H1 (cell line): ENCODE results near the gene SH3PXD2A. TPM values are rescaled to one million over a fixed set of nuclear protein-coding genes. Genes with fewer than 3 reads are reported as not detected.

Experiments
- CTCF ChIA-PET: fragments of 300-600 bp; sonication (Branson Sonifier 250); formaldehyde crosslinking; loops from one replicate; lab custom pipeline; 2021; ENCODE audit not compliant: partially characterized antibody; lab: Charles Lee
- POLR2A ChIA-PET: fragments of 300-600 bp; sonication (Branson Sonifier 250); formaldehyde crosslinking; loops from one replicate; lab custom pipeline; 2021; ENCODE audit warnings: inconsistent platforms; ENCODE audit not compliant: partially characterized antibody; lab: Charles Lee
- DNase-seq, 2 experiments: peaks; one replicate each; pipeline versions ENCODE4 v3.0.0 to v3.0.0-alpha.2; 2010 to 2022; ENCODE audit warnings: low spot score in 2 of 2, low read depth in 1 of 2, mixed read lengths in 1 of 2
- FAIRE-seq: peaks from 2 replicates; lab custom pipeline; 2011; peaks lifted over from hg19 to GRCh38; lab: Jason Lieb, UNC
- H2AFZ ChIP-seq: 2 replicates; pipeline ENCODE4 v1.8.1; 2012; ENCODE audit warnings: low read length, inconsistent platforms
- H2AK5ac ChIP-seq: 2 replicates; pipeline ENCODE4 v1.6.1; 2013; ENCODE audit warnings: low read depth, low read length
- H2BK120ac ChIP-seq: replicated peaks from 2 replicates; pipeline ENCODE3; 2013; ENCODE audit warnings: low read depth, low read length, inconsistent platforms
- H2BK12ac ChIP-seq: 2 replicates; pipeline ENCODE4 v1.6.1; 2013; ENCODE audit warnings: low read depth, low read length
- H2BK15ac ChIP-seq: 2 replicates; pipeline ENCODE4 v1.6.1; 2013; ENCODE audit warnings: low read length
- H2BK20ac ChIP-seq: 2 replicates; pipeline ENCODE4 v1.6.1; 2013; ENCODE audit warnings: low read length
- H2BK5ac ChIP-seq: 2 replicates; pipeline ENCODE4 v1.6.1; 2013; ENCODE audit warnings: low read depth, low read length
- H3K14ac ChIP-seq: 2 replicates; pipeline ENCODE4 v1.6.1; 2013; ENCODE audit warnings: inconsistent platforms; ENCODE audit not compliant: insufficient read length
- H3K18ac ChIP-seq: 2 replicates; pipeline ENCODE4 v1.6.1; 2013; ENCODE audit warnings: low read length; ENCODE audit errors: extremely low read depth
- H3K23ac ChIP-seq: 2 replicates; pipeline ENCODE4 v1.6.1; 2013; ENCODE audit warnings: inconsistent platforms; ENCODE audit not compliant: insufficient read length
- H3K23me2 ChIP-seq: 2 replicates; pipeline ENCODE4 v1.6.1; 2013; ENCODE audit warnings: low read depth, low read length
- H3K27ac ChIP-seq: 2 replicates; pipeline ENCODE4 v1.6.1; 2011; ENCODE audit warnings: low read depth, low read length, inconsistent platforms
- H3K27me3 ChIP-seq, 4 experiments: replicated peaks in 1 of 4; 1 replicate in 1 of 4; 2 replicates in 3 of 4; pipeline versions ENCODE4 v1.6.1 to v1.8.1; 2011 to 2013; ENCODE audit warnings: low read length in 3 of 4, mild to moderate bottlenecking in 3 of 4, inconsistent platforms in 2 of 4, mixed read lengths in 2 of 4, moderate library complexity in 1 of 4; ENCODE audit not compliant: control insufficient read depth in 3 of 4, insufficient read depth in 3 of 4; ENCODE audit errors: extremely low read depth in 1 of 4
- H3K36me3 ChIP-seq, 4 experiments: 2 replicates each; pipeline versions ENCODE4 v1.6.1 to v1.8.1; 2011 to 2013; ENCODE audit warnings: mild to moderate bottlenecking in 4 of 4, low read length in 3 of 4, moderate library complexity in 2 of 4, control low read depth in 1 of 4, inconsistent platforms in 1 of 4; ENCODE audit not compliant: insufficient read depth in 4 of 4, control insufficient read depth in 2 of 4
- H3K4ac ChIP-seq: replicated peaks from 2 replicates; pipeline ENCODE3; 2013; ENCODE audit warnings: low read length, low read depth, mixed read lengths, inconsistent platforms; ENCODE audit not compliant: insufficient read length
- H3K4me1 ChIP-seq, 4 experiments: replicated peaks in 1 of 4; 1 replicate in 1 of 4; 2 replicates in 3 of 4; pipeline versions ENCODE4 v1.6.1 to v1.8.1; 2011 to 2013; ENCODE audit warnings: low read length in 3 of 4, inconsistent platforms in 2 of 4, mixed read lengths in 1 of 4; ENCODE audit not compliant: insufficient read depth in 4 of 4, control insufficient read depth in 3 of 4
- H3K4me2 ChIP-seq, 2 experiments: 2 replicates each; pipeline versions ENCODE4 v1.6.1 to v1.8.1; 2011 to 2013; ENCODE audit warnings: low read depth in 2 of 2, low read length in 2 of 2, control low read depth in 1 of 2, inconsistent platforms in 1 of 2, mild to moderate bottlenecking in 1 of 2; ENCODE audit not compliant: insufficient read depth in 1 of 2
- H3K4me3 ChIP-seq, 4 experiments: fragments of 200-600, 300-600 bp in 1 of 4; sonication (generic), shearing (Covaris generic), sonication (Bioruptor Twin) in 1 of 4; 2 replicates each; pipeline versions ENCODE4 v1.5.1 to v1.8.1; 2011 to 2016; ENCODE audit warnings: low read length in 4 of 4, low read depth in 3 of 4, control low read depth in 2 of 4, inconsistent platforms in 2 of 4, mild to moderate bottlenecking in 2 of 4, mixed read lengths in 1 of 4, moderate library complexity in 1 of 4; ENCODE audit not compliant: insufficient read depth in 2 of 4; ENCODE audit errors: extremely low read depth in 1 of 4
- H3K56ac ChIP-seq: replicated peaks from 2 replicates; pipeline ENCODE3; 2013; ENCODE audit warnings: low read depth, mild to moderate bottlenecking, mixed read lengths, low read length, inconsistent platforms; ENCODE audit not compliant: insufficient read length
- H3K79me1 ChIP-seq: 2 replicates; pipeline ENCODE4 v1.6.1; 2013; ENCODE audit warnings: low read depth, low read length, control low read depth
- H3K79me2 ChIP-seq, 2 experiments: 2 replicates each; pipeline versions ENCODE4 v1.6.1 to v1.8.1; 2012 to 2013; ENCODE audit warnings: low read length in 2 of 2, mild to moderate bottlenecking in 2 of 2, inconsistent platforms in 1 of 2; ENCODE audit not compliant: insufficient read depth in 2 of 2, control insufficient read depth in 1 of 2
- H3K9ac ChIP-seq, 4 experiments: replicated peaks in 1 of 4; 1 replicate in 1 of 4; 2 replicates in 3 of 4; pipeline versions ENCODE4 v1.6.1 to v1.8.1; 2011 to 2013; ENCODE audit warnings: low read depth in 3 of 4, low read length in 3 of 4, control low read depth in 2 of 4, mild to moderate bottlenecking in 2 of 4, moderate library complexity in 2 of 4, inconsistent platforms in 1 of 4; ENCODE audit errors: extremely low read depth in 1 of 4
- H3K9me3 ChIP-seq, 2 experiments: 2 replicates each; pipeline versions ENCODE4 v1.6.1 to v1.8.1; 2012 to 2013; ENCODE audit warnings: mild to moderate bottlenecking in 2 of 2, moderate library complexity in 2 of 2, control low read depth in 1 of 2, inconsistent platforms in 1 of 2, low read depth in 1 of 2, low read length in 1 of 2, mixed read lengths in 1 of 2; ENCODE audit not compliant: insufficient read depth in 2 of 2
- H4K20me1 ChIP-seq, 2 experiments: replicated peaks in 1 of 2; 2 replicates each; pipeline versions ENCODE3 to v1.8.1; 2011 to 2013; ENCODE audit warnings: inconsistent platforms in 2 of 2, low read length in 2 of 2, mild to moderate bottlenecking in 1 of 2; ENCODE audit not compliant: insufficient read depth in 2 of 2, control insufficient read depth in 1 of 2
- H4K5ac ChIP-seq: 2 replicates; pipeline ENCODE4 v1.6.1; 2013; ENCODE audit warnings: low read length, low read depth, mixed read lengths, inconsistent platforms; ENCODE audit not compliant: insufficient read length
- H4K8ac ChIP-seq: 2 replicates; pipeline ENCODE4 v1.8.0; 2013; ENCODE audit warnings: mild to moderate bottlenecking, moderate library complexity, low read length, inconsistent platforms; ENCODE audit not compliant: insufficient read depth; ENCODE audit errors: extremely low read depth
- H4K91ac ChIP-seq: replicated peaks from 2 replicates; pipeline ENCODE3; 2013; ENCODE audit warnings: low read length, mixed read lengths, inconsistent platforms; ENCODE audit not compliant: insufficient read length
- CBX8 ChIP-seq: fragments of 300-800, 300-1000 bp; sonication (generic); IDR thresholded peaks from 2 replicates; pipeline ENCODE4 v1.7.1; 2016; ENCODE audit warnings: low read depth, low read length, borderline replicate concordance
- JUN ChIP-seq: IDR thresholded peaks from 2 replicates; pipeline ENCODE4 v1.6.1; 2011; ENCODE audit warnings: low read depth, mild to moderate bottlenecking, improper control_type of control experiment, low read length
- JUND ChIP-seq: IDR thresholded peaks from 2 replicates; pipeline ENCODE4 v1.6.1; 2011; ENCODE audit warnings: mild to moderate bottlenecking, improper control_type of control experiment, low read length
- KDM1A ChIP-seq: fragments of 200-600, 300-600 bp; sonication (generic); IDR thresholded peaks from 2 replicates; pipeline ENCODE4 v1.7.1; 2016; ENCODE audit warnings: mild to moderate bottlenecking, low read length, borderline replicate concordance
- PHF8 ChIP-seq: fragments of 200-600 bp; sonication (generic); conservative IDR thresholded peaks from 2 replicates; pipeline ENCODE4 v1.7.1; 2012; ENCODE audit warnings: low read depth, mild to moderate bottlenecking, inconsistent platforms, low read length, moderate library complexity
- WGBS, 2 experiments: shearing (Covaris generic) in 1 of 2; methylation state at CpG; one replicate each; pipeline versions ENCODE4 v1.1.6 to v1.1.7; 2013 to 2015; ENCODE audit warnings: low lambda C conversion rate in 2 of 2, mixed read lengths in 2 of 2, inconsistent platforms in 1 of 2, low coverage in 1 of 2, missing lambda C conversion rate in 1 of 2; ENCODE audit not compliant: insufficient replicate concordance in 2 of 2, insufficient coverage in 1 of 2, insufficient read length in 1 of 2; ENCODE audit errors: extremely low coverage in 1 of 2, missing lambda C conversion rate in 1 of 2; 5-methylcytosine and 5-hydroxymethylcytosine counted together
- polyA plus RNA-seq, 7 experiments: library from polyadenylated mRNA; depleted of rRNA in 3 of 7; stranded (reverse) in 5 of 7; unstranded in 2 of 7; fragments of >200 nt in 5 of 7; fragments of 200-250 nt in 2 of 7; gene quantifications; 1 replicate in 5 of 7; 2 replicates in 1 of 7; 4 replicates in 1 of 7; pipeline versions ENCODE4 v1.2.1 to v1.2.3, GENCODE V29; 2011 to 2013; ENCODE audit warnings: missing spikeins in 2 of 7, mixed read lengths in 2 of 7
- total RNA-seq: library from RNA; stranded (reverse); fragmentation: NEBNext Ultra II Directional; extraction: Animal tissue kit (Norgen Biotek cat#: 25700); gene quantifications from 2 replicates; pipeline ENCODE4 v1.2.1, GENCODE V29; 2021

Gene SH3PXD2A
- total and polyA plus RNA-seq, 2 of the 8 experiments (the other 6 are each of a cell fraction or from before 2014, with no cell fraction given) = 5.4 to 16.3 TPM

DNA sequence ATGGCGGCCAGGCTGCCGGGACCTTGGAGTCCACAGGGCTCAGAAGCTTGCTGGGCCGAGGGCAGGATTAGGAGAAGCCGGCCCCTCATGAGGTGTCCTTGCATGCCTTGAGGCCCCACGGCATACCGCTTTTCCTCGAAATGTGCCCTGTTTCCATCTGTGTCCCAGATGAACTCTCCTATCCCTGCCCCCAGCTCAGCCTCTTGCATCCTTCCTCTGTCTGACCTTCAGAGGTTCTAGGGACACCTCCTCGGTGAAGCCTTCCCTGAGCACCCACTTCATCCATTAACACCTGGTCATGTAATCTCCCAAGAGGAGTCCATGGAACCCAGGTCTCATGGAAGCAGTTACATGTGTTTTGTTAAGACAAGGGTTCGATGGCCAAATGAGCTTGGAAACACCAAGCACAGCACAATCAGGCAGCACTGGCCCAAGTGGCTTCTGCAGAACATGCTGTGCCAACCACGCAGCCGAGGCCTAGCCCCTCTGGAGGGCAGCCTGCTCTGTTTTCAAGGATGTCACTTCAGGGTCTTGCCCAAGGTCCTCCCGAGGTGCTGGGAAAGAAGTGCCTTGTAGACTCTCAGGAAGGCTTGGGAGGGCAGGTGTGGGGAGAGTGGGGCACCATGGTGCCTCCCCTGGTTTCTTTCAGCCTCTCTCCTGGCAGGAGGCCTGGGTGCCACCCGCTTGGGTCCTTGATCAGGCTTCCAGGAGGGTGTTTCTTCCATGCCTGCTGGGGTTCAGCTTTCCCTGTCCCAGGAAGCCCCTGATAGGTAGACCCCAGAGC is 237.6 kb downstream of the SH3PXD2A start:
- peak overlapping the region; percentile 49; the same call in 1 of the 2 replicates for H2BK5ac ChIP-seq
- no peaks in the 10 kb centered on the region for H3K79me1 ChIP-seq
- POLR2A ChIA-PET = interaction anchor here (0.8 to 1.2 kb wide), 2 partner anchors 28 to 122 kb away, joined by 3 read pairs; no protein-coding TSS in a partner anchor
- H3K9me3 ChIP-seq = no peaks in the 10 kb centered on the region
- H3K27me3 ChIP-seq = no peaks in the 10 kb centered on the region; a peak in 1 of 7 replicates
- no peak overlapping the region for H3K23ac ChIP-seq
- H3K23me2 ChIP-seq = peaks cover 2% of the 10 kb centered on the region; the same call in 1 of the 2 replicates
- no peak overlapping the region for H2AFZ ChIP-seq
- no peak overlapping the region for H4K8ac ChIP-seq
- no peak overlapping the region for H3K14ac ChIP-seq
- H3K56ac ChIP-seq = no peak overlapping the region
- no peaks in the 10 kb centered on the region for H4K20me1 ChIP-seq
- no peak for TF ChIP-seq KDM1A
- TF ChIP-seq JUN = no peak
- TF ChIP-seq CBX8 = no peak
- no peak for TF ChIP-seq JUND
- TF ChIP-seq PHF8 = no peak
- 94% methylated on average over 13 of the region's 13 CpGs; no CpG with 5 or more reads in 1 of the 2 experiments for WGBS, 2 experiments
- no peak overlapping the region for H2AK5ac ChIP-seq
- H2BK120ac ChIP-seq = no peak overlapping the region
- no peaks in the 10 kb centered on the region; a peak in 1 of 7 replicates for H3K4me1 ChIP-seq
- no peak overlapping the region for H2BK15ac ChIP-seq
- no peak overlapping the region for H3K4me3 ChIP-seq
- H3K79me2 ChIP-seq = no peaks in the 10 kb centered on the region
- CTCF ChIA-PET = interaction anchor here (1.0 to 10.9 kb wide), 7 partner anchors 12 to 77 kb away, joined by 3 to 114 read pairs (median 10); no protein-coding TSS in a partner anchor
- H2BK20ac ChIP-seq = no peak overlapping the region
- no peak overlapping the region for H3K27ac ChIP-seq
- no peak overlapping the region for H3K4me2 ChIP-seq
- H3K4ac ChIP-seq = no peak overlapping the region
- no peak overlapping the region for H4K5ac ChIP-seq
- H2BK12ac ChIP-seq = no peak overlapping the region
- FAIRE-seq = no peak
- no peak overlapping the region for H3K9ac ChIP-seq
- H4K91ac ChIP-seq = no peak overlapping the region
- DNase-seq = no peak
- no peak overlapping the region for H3K18ac ChIP-seq
- H3K36me3 ChIP-seq = peaks cover 0 to 5% (median 0%) of the 10 kb centered on the region in 4 experiments; a peak in 2 of 8 replicates
